Mammary epithelial cell (primary cell): ENCODE results near the gene HSP90B1.

Source experiments
- CTCF ChIP-seq, 2 donors: IDR thresholded peaks in 1 of 2; conservative IDR thresholded peaks in 1 of 2; 2 replicates each; pipeline ENCODE4 v1.5.1; 2011 to 2012; ENCODE audit warnings: inconsistent platforms in 2 of 2, low read length in 2 of 2, mild to moderate bottlenecking in 2 of 2, control low read depth in 1 of 2, low read depth in 1 of 2; ENCODE audit not compliant: insufficient read depth in 1 of 2; ENCODE audit errors: extremely low read depth in 1 of 2
- EZH2 ChIP-seq: IDR thresholded peaks from 2 replicates; pipeline ENCODE4 v1.6.1; 2012; ENCODE audit warnings: low read length, inconsistent platforms, borderline replicate concordance

DNA sequence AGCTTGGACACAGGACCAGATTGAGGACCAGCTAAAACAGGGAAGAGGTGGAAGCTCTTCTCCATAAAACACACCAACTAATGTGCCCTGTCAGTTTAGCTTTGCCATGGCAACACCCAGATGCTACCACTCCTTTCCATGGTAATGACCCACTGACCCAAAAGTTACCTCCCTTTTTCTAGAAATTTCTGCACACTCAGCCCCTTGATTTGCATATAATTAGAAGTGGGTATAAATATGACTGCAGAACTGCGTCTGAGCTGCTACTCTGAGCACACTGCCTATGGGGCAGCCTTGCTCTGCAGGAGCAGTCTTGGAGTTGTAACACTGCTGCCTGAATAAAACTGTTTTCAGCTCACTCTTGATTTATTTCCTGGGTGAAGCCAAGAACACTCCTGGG, 32.3 kb downstream of the HSP90B1 start:
- TF ChIP-seq CTCF (conservative IDR thresholded peaks at IDR 0.05 in 1 of 2, IDR thresholded peaks at IDR 0.05 in 1 of 2; ENCODE audit: extremely low read depth in 1 of 2, insufficient read depth in 1 of 2, low read depth in 1 of 2, low read length in 2 of 2), result no peak
- TF ChIP-seq EZH2, result no peak
